ENCODE results near the gene CACNA1C.

Gene CACNA1C

GRCh38 chr12:2304223-2304622 is 251.4 kb downstream of the CACNA1C start:
- no peak overlapping the region for H3K4me3 ChIP-seq (ENCODE audit: low read depth, low read length)
- DNase-seq (ENCODE audit: low read depth): no peak
- no peak for TF ChIP-seq MAX (IDR thresholded peaks at IDR 0.05; ENCODE audit: low read depth, low read length)
- no peak for TF ChIP-seq MYC (IDR thresholded peaks at IDR 0.05; ENCODE audit: low read depth, low read length)
- no peak for TF ChIP-seq CTCF (IDR thresholded peaks at IDR 0.05; ENCODE audit: low read depth, low read length)
- TF ChIP-seq POLR2A (IDR thresholded peaks at IDR 0.05; ENCODE audit: extremely low read depth, insufficient read length): no peak

GRCh38 chr12:2306012-2306411 is 253.2 kb downstream of the CACNA1C start:
- no peak overlapping the region for H3K4me3 ChIP-seq (ENCODE audit: low read depth, low read length)
- DNase-seq (ENCODE audit: low read depth): peak; percentile 91
- no peak for TF ChIP-seq POLR2A (IDR thresholded peaks at IDR 0.05; ENCODE audit: extremely low read depth, insufficient read length)
- TF ChIP-seq MYC (IDR thresholded peaks at IDR 0.05; ENCODE audit: low read depth, low read length): no peak
- no peak for TF ChIP-seq CTCF (IDR thresholded peaks at IDR 0.05; ENCODE audit: low read depth, low read length)
- no peak for TF ChIP-seq MAX (IDR thresholded peaks at IDR 0.05; ENCODE audit: low read depth, low read length)

GRCh38 chr12:2306735-2307134 is 253.9 kb downstream of the CACNA1C start:
- peak; percentile 73 for DNase-seq (ENCODE audit: low read depth)
- TF ChIP-seq MAX (IDR thresholded peaks at IDR 0.05; ENCODE audit: low read depth, low read length) (no peak), MYC (IDR thresholded peaks at IDR 0.05; ENCODE audit: low read depth, low read length) (no peak), CTCF (IDR thresholded peaks at IDR 0.05; ENCODE audit: low read depth, low read length) (no peak), POLR2A (IDR thresholded peaks at IDR 0.05; ENCODE audit: extremely low read depth, insufficient read length) (no peak)

GRCh38 chr12:2307550-2307949 is 254.8 kb downstream of the CACNA1C start:
- TF ChIP-seq MYC (IDR thresholded peaks at IDR 0.05; ENCODE audit: low read depth, low read length) (no peak), MAX (IDR thresholded peaks at IDR 0.05; ENCODE audit: low read depth, low read length) (no peak), POLR2A (IDR thresholded peaks at IDR 0.05; ENCODE audit: extremely low read depth, insufficient read length) (no peak), CTCF (IDR thresholded peaks at IDR 0.05; ENCODE audit: low read depth, low read length) (no peak)
- no peak for DNase-seq (ENCODE audit: low read depth)
- no peak overlapping the region for H3K4me3 ChIP-seq (ENCODE audit: low read depth, low read length)

More at GRCh38 chr12:2306735-2307134, 253.9 kb downstream of the CACNA1C start:
- H3K4me3 ChIP-seq (ENCODE audit: low read depth, low read length): no peak overlapping the region

- no peak overlapping the region for H3K4me3 ChIP-seq (ENCODE audit: low read depth, low read length)
- TF ChIP-seq MYC (IDR thresholded peaks at IDR 0.05; ENCODE audit: low read depth, low read length): no peak
- no peak for TF ChIP-seq POLR2A (IDR thresholded peaks at IDR 0.05; ENCODE audit: extremely low read depth, insufficient read length)
- TF ChIP-seq CTCF (IDR thresholded peaks at IDR 0.05; ENCODE audit: low read depth, low read length): no peak
- TF ChIP-seq MAX (IDR thresholded peaks at IDR 0.05; ENCODE audit: low read depth, low read length): no peak
These were observed 256.9 kb downstream of the CACNA1C start for GRCh38 chr12:2309647-2310046.

More at GRCh38 chr12:2309647-2310046, 256.9 kb downstream of the CACNA1C start:
- peak; percentile 56 for DNase-seq (ENCODE audit: low read depth)
